Memory B cell (primary cell): ENCODE data around the gene TCF15.
"Not testable (repeated sequence)": the region's sequence is repeated elsewhere in the genome, so short reads cannot be mapped to it uniquely, and the experiment has no call there.

Experiments
- ATAC-seq: fragments of 150-1000 bp; cut with Tn5 transposase; 2 replicates; pipeline ENCODE4 v1.10.0; 2021; ENCODE audit warnings: low read depth, mild to moderate bottlenecking, moderate library complexity
- DNase-seq, 2 donors: peaks; one replicate each; pipeline ENCODE4 v3.0.0; 2022; ENCODE audit warnings: low spot score in 2 of 2
- H3K27ac Mint-ChIP-seq: one replicate; pipeline ENCODE4 v1.8.0; 2022; ENCODE audit warnings: mild to moderate bottlenecking, moderate library complexity, mixed read lengths
- H3K27me3 Mint-ChIP-seq: one replicate; pipeline ENCODE4 v1.8.0; 2022; ENCODE audit warnings: mixed read lengths
- H3K36me3 Mint-ChIP-seq: one replicate; pipeline ENCODE4 v1.8.0; 2022; ENCODE audit warnings: mild to moderate bottlenecking, mixed read lengths
- H3K4me1 Mint-ChIP-seq: one replicate; pipeline ENCODE4 v1.8.0; 2022; ENCODE audit warnings: mixed read lengths
- H3K4me3 Mint-ChIP-seq: one replicate; pipeline ENCODE4 v1.8.0; 2022; ENCODE audit warnings: mild to moderate bottlenecking, moderate library complexity, mixed read lengths
- H3K9me3 Mint-ChIP-seq: one replicate; pipeline ENCODE4 v1.8.0; 2022; ENCODE audit warnings: mixed read lengths

The TCF15 gene

DNA sequence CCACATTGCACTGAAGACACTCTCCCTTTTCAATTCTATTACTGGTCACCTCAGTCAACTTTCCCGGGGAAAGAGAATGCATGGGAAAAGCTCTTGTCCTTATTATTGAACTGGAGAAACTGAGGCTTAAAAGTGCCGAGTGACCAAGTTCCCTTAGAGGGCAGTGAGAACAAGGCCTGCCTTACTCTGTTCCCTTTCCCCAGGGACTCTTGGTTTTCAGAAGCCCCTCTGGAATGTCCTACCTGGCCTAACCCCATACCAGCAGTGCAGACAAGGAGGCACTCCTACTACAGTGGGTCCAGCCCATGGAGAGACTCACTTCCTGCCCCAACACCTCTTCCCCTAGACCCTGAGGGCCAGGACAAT, 36.7 kb upstream of the TCF15 start:
- Mint-ChIP-seq H3K4me1 (peaks cover 5% of the 10 kb centered on the region), H3K4me3 (no peak overlapping the region), H3K27me3 (peaks cover 14% of the 10 kb centered on the region), H3K36me3 (no peaks in the 10 kb centered on the region), H3K27ac (no peak overlapping the region), H3K9me3 (no peaks in the 10 kb centered on the region)
- ATAC-seq (no peak), DNase-seq (no peak)

DNA sequence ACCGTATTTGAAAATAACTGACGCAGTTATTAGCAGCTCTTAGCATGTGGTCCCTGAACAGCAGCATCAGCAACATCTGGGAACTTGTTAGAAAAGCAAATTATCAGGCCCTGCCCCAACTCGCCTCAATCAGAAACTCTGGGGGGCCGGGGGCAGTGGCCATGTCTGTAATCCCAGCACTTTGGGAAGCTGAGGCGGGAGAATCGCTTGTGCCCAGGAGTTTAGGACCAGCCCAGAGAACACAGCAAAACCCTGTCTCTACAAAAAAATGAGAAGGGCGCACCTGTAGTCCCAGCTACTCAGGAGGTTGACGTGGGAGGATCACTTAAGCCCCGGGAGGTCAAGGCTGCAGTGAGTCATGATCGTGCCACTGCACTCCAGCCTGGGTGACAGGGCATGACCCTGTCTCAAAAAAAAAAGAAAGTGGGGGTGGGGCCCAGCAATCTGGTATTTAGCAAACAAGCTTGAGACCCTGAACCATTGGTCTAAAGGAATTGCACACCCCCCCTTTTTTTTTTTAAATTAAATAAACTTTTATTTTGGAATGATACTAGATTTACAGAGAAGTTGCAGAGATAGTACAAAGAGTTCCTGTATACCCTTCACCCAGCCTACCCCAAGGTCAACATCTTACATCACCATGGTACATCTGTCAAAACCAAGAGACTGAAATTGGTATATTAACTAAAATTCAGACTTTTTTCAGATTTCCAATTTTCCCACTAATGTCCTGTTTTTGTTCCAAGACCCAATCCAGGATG, 36.2 kb upstream of the TCF15 start:
- no peak for ATAC-seq
- no peak overlapping the region for H3K27ac Mint-ChIP-seq

DNA sequence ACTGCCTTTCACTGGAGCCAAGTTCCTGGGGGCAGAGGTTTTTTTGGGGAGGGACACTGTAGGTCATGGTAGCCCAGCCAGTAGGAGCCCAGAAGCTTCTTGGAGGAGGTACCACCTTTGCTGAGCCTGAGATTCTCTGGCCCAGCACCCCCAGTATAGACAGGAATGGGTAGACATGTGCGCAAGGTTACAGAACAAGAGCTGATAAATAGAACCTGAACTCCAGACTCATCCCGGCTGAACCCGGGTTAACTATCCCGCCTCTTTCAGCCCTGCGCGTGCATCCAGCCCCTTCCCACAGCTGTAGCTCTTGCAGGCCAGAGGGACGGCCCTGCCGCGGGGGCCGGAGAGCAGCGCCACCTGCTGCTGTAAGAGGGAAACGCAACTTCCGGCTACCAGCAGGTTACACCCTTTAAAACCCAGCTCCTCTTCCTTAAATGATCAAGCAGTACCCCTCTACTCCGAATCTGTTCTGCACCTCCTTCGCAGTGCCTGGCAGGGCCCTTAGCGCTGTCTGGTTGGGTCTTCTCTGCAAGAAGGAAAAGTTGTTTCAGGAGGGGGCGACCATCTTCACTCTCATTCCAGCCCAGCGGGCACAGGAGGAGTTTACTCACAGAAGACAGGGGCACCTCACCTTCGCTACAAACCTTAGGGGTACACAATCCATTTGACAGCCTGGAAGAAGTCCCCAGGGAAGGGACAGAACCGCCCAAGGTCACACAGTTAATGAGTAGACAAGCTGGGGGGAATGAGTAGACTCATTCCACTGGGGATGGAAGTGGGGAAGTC, 35.4 kb upstream of the TCF15 start:
- no peaks in the 10 kb centered on the region for H3K9me3 Mint-ChIP-seq
- H3K4me1 Mint-ChIP-seq: peaks cover 3% of the 10 kb centered on the region
- ATAC-seq: peak; percentile 81
- peak; percentile 68 to 80 for DNase-seq
- no peak overlapping the region for H3K4me3 Mint-ChIP-seq
- H3K36me3 Mint-ChIP-seq: no peaks in the 10 kb centered on the region
- H3K27ac Mint-ChIP-seq: no peak overlapping the region
- H3K27me3 Mint-ChIP-seq: peaks cover 13% of the 10 kb centered on the region

More for the DNA sequence above, 36.2 kb upstream of the TCF15 start:
- Mint-ChIP-seq H3K9me3 (no peaks in the 10 kb centered on the region), H3K4me1 (peaks cover 5% of the 10 kb centered on the region), H3K36me3 (no peaks in the 10 kb centered on the region), H3K4me3 (no peak overlapping the region), H3K27me3 (peaks cover 16% of the 10 kb centered on the region)
- no peak for DNase-seq

- H3K4me3 Mint-ChIP-seq: no peak overlapping the region
- H3K9me3 Mint-ChIP-seq: no peaks in the 10 kb centered on the region
Measured at GRCh38 chr20:644692-645317, 34.7 kb upstream of the TCF15 start.

GRCh38 chr20:642398-643174, 32.5 kb upstream of the TCF15 start:
- H3K9me3 Mint-ChIP-seq: no peaks in the 10 kb centered on the region

More at GRCh38 chr20:644692-645317, 34.7 kb upstream of the TCF15 start:
- H3K36me3 Mint-ChIP-seq: no peaks in the 10 kb centered on the region
- no peak for DNase-seq
- peaks cover 16% of the 10 kb centered on the region for H3K27me3 Mint-ChIP-seq
- ATAC-seq: no peak
- H3K27ac Mint-ChIP-seq: no peak overlapping the region
- peaks cover 3% of the 10 kb centered on the region for H3K4me1 Mint-ChIP-seq

GRCh38 chr20:642013-642397, 31.9 kb upstream of the TCF15 start:
- H3K4me3 Mint-ChIP-seq, H3K27ac Mint-ChIP-seq, ATAC-seq, H3K36me3 Mint-ChIP-seq, H3K9me3 Mint-ChIP-seq, H3K4me1 Mint-ChIP-seq, DNase-seq: not testable (repeated sequence)
- peaks cover 19% of the 10 kb centered on the region for H3K27me3 Mint-ChIP-seq

More at GRCh38 chr20:642398-643174, 32.5 kb upstream of the TCF15 start:
- Mint-ChIP-seq H3K4me1 (peaks cover 3% of the 10 kb centered on the region), H3K4me3 (no peak overlapping the region), H3K27me3 (peaks cover 17% of the 10 kb centered on the region), H3K36me3 (no peaks in the 10 kb centered on the region), H3K27ac (no peak overlapping the region)
- no peak for ATAC-seq
- no peak for DNase-seq

GRCh38 chr20:641516-641875, 31.4 kb upstream of the TCF15 start:
- Mint-ChIP-seq H3K27ac (no peak overlapping the region), H3K36me3 (no peaks in the 10 kb centered on the region), H3K9me3 (no peaks in the 10 kb centered on the region), H3K4me1 (peaks cover 3% of the 10 kb centered on the region), H3K4me3 (no peak overlapping the region), H3K27me3 (peaks cover 19% of the 10 kb centered on the region)
- ATAC-seq (no peak), DNase-seq (no peak)

GRCh38 chr20:640674-641515, 30.8 kb upstream of the TCF15 start:
- ATAC-seq: no peak
- Mint-ChIP-seq H3K27ac (no peak overlapping the region), H3K9me3 (no peaks in the 10 kb centered on the region), H3K27me3 (peaks cover 19% of the 10 kb centered on the region), H3K36me3 (no peaks in the 10 kb centered on the region), H3K4me3 (no peak overlapping the region), H3K4me1 (peaks cover 3% of the 10 kb centered on the region)
- no peak for DNase-seq

- no peak overlapping the region for H3K27ac Mint-ChIP-seq
- no peak for ATAC-seq
- H3K36me3 Mint-ChIP-seq: no peaks in the 10 kb centered on the region
- no peaks in the 10 kb centered on the region for H3K9me3 Mint-ChIP-seq
- H3K4me3 Mint-ChIP-seq: no peak overlapping the region
- peaks cover 20% of the 10 kb centered on the region for H3K27me3 Mint-ChIP-seq
- H3K4me1 Mint-ChIP-seq: no peaks in the 10 kb centered on the region
- DNase-seq: no peak
Measured at GRCh38 chr20:638579-638978, 28.5 kb upstream of the TCF15 start.

DNA sequence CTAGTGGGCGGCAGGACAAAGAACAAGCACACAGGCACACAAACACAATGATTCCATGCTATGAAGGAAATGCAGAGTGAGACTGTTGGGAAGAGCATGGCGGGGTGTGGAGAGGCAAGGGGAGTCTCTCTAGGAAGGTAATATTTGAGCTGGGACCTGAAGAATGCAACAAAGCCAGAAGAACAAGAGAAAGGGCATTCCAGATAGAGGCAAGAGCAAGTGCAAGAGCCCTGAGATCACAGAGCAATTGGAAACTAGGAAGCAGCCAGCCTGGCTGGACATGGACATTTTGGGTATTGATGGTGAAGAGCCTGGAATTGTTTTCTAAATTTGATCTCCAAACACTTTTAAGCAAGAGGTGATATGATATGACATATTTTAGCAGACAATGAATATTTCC, 27.4 kb upstream of the TCF15 start:
- no peak for ATAC-seq
- H3K4me1 Mint-ChIP-seq: no peaks in the 10 kb centered on the region
- peaks cover 15% of the 10 kb centered on the region for H3K27me3 Mint-ChIP-seq
- H3K9me3 Mint-ChIP-seq: no peaks in the 10 kb centered on the region
- H3K36me3 Mint-ChIP-seq: no peaks in the 10 kb centered on the region
- H3K4me3 Mint-ChIP-seq: no peak overlapping the region
- DNase-seq: no peak
- H3K27ac Mint-ChIP-seq: no peak overlapping the region

- Mint-ChIP-seq H3K27ac (no peak overlapping the region), H3K9me3 (no peaks in the 10 kb centered on the region), H3K4me1 (no peaks in the 10 kb centered on the region), H3K27me3 (peaks cover 15% of the 10 kb centered on the region), H3K36me3 (no peaks in the 10 kb centered on the region), H3K4me3 (no peak overlapping the region)
- DNase-seq (no peak), ATAC-seq (no peak)
Measured at GRCh38 chr20:635893-636338, 25.8 kb upstream of the TCF15 start.

GRCh38 chr20:635028-635892, 25.2 kb upstream of the TCF15 start:
- Mint-ChIP-seq H3K27ac (no peak overlapping the region), H3K27me3 (peaks cover 14% of the 10 kb centered on the region), H3K4me3 (no peak overlapping the region), H3K9me3 (no peaks in the 10 kb centered on the region), H3K4me1 (no peaks in the 10 kb centered on the region), H3K36me3 (no peaks in the 10 kb centered on the region)
- DNase-seq (no peak), ATAC-seq (no peak)
